ENCODE results near the gene HORMAD1.
"Not testable (repeated sequence)": the region's sequence is repeated elsewhere in the genome, so short reads cannot be mapped to it uniquely, and the experiment has no call there.

HORMAD1 gene, protein sequence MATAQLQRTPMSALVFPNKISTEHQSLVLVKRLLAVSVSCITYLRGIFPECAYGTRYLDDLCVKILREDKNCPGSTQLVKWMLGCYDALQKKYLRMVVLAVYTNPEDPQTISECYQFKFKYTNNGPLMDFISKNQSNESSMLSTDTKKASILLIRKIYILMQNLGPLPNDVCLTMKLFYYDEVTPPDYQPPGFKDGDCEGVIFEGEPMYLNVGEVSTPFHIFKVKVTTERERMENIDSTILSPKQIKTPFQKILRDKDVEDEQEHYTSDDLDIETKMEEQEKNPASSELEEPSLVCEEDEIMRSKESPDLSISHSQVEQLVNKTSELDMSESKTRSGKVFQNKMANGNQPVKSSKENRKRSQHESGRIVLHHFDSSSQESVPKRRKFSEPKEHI

GRCh38 chr1:150720703-150721102 is at the start of gene HORMAD1:
TSS of gene HORMAD1 (minus strand) at chr1:150720895. CDS start at chr1:150719505, 1,390 bp downstream.
- DNase-seq: no peak

DNA sequence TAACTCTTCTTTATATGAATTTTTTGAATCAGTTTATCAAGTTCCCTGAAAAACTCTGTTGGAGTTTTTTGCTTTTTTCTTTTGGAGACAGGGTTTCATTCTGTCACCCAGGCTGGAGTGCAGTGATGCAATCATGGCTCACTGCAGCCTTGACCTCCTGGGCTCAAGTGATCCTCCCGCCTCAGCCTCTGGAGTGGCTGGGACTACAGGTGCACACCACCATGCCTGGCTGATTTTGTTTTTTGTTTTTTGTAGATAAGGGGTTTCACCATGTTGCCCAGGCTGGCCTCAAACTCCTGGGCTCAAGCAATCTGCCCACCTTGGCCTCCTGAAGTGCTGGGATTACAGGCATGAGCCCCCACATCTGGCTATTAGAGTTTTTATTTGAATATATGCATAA is 47.0 kb upstream of the HORMAD1 start:
- DNase-seq: not testable (repeated sequence)

DNA sequence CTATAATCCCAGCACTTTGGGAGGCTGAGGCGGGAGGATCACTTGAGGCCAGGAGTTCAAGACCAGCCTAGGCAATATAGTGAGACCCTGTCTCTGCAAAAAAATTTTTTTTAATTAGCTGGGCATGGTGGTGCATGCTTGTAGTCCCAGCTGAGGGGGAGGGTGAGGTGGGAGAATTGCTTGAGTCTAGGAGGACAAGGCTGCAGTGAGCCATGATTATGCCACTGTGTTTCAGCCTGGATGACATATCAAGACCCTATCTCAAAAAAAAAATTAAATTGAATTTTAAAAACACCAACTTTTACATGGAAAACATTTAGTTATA is 45.2 kb upstream of the HORMAD1 start:
- DNase-seq: not testable (repeated sequence)

DNA sequence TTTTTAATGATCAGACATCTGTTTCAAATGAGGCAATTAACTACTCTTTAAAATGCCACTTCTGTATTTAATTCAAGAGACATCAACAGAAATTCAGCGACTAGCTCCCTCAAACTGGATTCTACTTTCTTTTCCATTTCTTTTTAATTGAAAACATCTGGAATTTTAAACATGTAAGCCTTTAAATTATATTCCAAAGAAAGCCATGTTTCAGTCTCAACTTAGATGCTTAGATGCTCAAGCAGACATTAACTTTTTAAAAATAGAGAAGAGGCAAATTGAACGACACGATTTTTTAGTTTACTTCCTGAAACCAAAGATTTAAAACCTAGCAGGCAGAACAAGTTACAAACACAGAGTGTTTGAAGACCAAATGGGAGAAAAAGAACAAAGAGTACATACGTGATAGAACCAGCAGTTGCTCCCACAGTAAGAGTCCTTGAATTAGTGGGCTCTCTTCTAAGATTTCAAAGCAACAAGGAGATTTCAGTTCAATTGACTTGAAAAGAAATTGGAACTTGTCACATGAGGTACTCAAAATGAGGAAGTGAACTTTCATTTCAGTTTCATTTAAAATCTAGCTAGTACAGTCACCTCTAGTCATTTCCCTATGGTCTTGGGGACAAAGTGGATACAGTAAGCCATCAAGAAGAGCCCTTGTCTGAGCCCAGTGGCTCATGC is 44.7 kb upstream of the HORMAD1 start, which contains the start of gene CTSS:
Gene CTSS, minus strand, starts transcription at position 483 of the 681 bp plus-strand sequence. CDS start 1,015 bp downstream, outside the sequence.
- no peak for DNase-seq

DNA sequence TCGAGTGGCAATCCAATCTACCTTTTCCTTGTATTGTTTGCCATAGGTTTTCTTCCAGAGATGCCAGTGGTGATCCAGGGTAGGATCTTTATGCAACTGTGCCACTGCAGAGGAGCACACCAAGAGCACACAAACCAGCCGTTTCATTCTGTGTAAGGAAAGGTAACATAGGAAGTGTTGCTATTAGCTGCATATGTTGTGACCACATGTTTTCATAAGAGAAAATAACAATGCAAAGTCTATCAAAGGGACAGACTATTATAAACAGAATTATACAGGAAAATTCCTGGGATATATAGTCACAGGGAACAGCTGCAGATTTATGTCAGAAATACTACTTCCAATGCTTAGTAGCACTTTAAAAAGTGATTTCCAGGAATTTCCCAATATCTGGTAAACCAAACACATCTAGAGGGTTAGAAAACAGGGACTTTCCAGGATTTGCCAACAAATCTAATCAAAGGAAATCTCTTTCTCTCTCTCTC is 44.0 kb upstream of the HORMAD1 start:
- DNase-seq: no peak

GRCh38 chr1:150763018-150763417 is 42.3 kb upstream of the HORMAD1 start:
- DNase-seq: no peak

GRCh38 chr1:150762552-150762951 is 41.9 kb upstream of the HORMAD1 start:
- no peak for DNase-seq

DNA sequence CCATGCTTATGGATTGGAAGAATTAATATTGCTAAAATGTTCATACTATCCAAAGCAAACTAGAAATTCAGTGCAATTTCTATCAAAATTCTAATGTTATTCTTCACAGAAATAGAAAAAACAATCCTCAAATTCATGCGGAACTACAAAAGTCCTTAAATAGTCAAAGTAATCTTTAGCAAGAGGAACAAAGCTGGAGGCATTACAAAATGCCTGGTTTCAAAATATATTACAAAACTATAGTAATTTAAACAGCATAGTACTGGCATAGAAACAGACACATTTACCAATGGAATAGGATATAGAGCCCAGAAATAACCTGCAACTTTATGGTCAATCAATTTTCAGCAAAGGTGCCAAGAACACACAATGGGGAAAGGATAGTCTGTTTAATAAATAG is 41.1 kb upstream of the HORMAD1 start:
- DNase-seq: no peak

GRCh38 chr1:150760013-150760412 is 39.3 kb upstream of the HORMAD1 start:
- DNase-seq: no peak

- no peak for DNase-seq
Measured at GRCh38 chr1:150753416-150753815, 32.7 kb upstream of the HORMAD1 start.

- no peak for DNase-seq
Measured at GRCh38 chr1:150751443-150751842, 30.7 kb upstream of the HORMAD1 start.

- no peak for DNase-seq
Measured at GRCh38 chr1:150749720-150750311, 29.1 kb upstream of the HORMAD1 start.

DNA sequence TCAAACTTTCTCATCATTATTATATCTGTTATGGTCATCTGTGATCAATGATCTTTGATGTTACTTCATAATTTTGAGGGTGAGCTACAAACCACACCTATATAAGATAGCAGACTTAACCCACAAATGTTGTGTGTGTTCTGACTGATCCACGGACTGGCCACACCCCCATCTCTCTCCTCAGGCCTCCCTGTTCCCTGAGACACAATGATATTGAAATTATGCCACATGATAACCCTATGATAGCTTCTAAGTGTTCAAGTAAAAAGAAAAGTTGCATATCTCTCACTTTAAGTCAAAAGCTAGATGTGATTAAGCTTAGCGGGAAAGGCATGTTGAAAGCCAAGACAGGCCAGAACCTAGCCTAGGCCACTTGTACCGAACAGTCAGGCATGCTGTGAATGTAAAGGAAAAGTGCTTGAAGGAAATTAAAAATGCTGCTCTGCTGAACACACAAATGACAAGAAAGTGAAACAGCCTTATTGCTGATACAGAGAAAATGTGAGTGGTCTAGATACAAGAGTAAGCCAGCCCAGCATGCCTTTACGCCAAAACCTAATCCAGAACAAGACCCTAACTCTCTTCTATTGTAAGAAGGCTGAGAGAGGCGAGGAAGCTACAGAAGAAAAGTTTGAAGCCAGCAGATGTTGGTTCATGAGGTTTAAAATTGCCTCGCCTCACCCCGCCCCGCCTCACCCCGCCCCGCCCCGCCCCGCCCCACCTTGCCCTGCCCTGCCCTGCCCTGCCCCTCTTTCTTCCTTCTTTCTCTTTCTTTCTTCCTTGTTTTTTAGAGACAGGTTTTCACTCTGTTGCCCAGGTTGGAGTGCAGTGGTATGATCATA is 28.4 kb upstream of the HORMAD1 start:
- no peak for DNase-seq

DNA sequence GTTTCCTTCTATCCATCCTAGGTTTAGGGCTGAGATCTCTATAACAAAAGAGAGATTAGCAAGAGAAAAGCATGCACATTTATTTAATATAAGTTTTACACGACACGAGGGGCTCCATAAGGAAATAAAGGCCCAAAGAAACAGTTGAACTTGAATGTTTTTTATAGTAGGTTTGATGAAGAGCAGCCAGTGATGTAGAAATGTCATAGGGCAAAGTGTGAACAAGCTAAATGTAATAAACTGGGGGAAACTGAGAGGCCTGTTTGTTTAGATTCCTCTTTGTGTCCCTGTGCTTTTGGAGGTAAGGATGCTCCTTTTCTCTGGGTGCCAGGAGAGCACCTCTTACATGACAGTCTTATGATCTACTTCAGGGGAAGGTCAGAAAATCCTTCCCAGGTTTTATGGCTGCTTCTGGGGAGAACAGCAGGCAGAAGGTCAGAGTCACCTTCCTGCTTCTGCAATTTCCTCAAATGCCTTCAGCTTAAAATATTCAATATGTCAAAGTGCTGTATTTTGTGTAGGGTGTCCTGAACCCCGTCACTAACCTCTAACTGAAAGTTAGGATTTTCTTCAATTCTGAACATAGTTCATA is 9.5 kb upstream of the HORMAD1 start:
- no peak for DNase-seq

GRCh38 chr1:150724336-150724735 is 3.6 kb upstream of the HORMAD1 start:
- DNase-seq: no peak

- no peak for DNase-seq
Measured at GRCh38 chr1:150720098-150720497, 597 bp downstream of the HORMAD1 start.

- no peak for DNase-seq
Measured at GRCh38 chr1:150718225-150718891, 2.3 kb downstream of the HORMAD1 start.

- DNase-seq: not testable (repeated sequence)
Measured at GRCh38 chr1:150709031-150709430, 11.7 kb downstream of the HORMAD1 start.

- no peak for DNase-seq
Measured at GRCh38 chr1:150708595-150708994, 12.1 kb downstream of the HORMAD1 start.

DNA sequence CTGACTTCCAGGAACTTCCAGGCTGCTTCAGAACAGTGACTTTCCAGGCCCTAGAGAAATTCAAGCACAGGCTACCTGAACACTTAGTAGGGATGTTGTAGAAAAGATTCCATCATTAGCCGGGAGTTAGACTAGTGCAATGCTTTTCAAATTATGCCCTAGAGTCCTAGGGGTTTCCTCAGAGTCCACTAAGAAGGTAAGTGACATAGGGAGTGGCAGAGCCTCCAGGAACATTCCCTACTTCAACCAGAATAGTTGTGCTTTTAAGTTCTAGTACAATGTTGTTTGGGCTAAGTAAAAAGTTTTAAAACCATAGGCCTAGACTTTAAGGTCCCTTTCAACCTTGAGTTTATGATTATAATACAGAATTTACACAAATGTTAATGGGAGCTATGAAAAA is 14.6 kb downstream of the HORMAD1 start:
- no peak for DNase-seq

GRCh38 chr1:150703427-150703826 is 17.3 kb downstream of the HORMAD1 start:
- DNase-seq: no peak
